Measurements from ENCODE around the gene ASCC1. TPM values are rescaled to one million over a fixed set of nuclear protein-coding genes. Genes with fewer than 3 reads are reported as not detected.
"Not testable (repeated sequence)": the region's sequence is repeated elsewhere in the genome, so short reads cannot be mapped to it uniquely, and the experiment has no call there.

ASCC1 gene
- polyA plus RNA-seq, 2 of the 4 experiments (the other 2 are of a cell fraction): 56.5 to 82.3 TPM

DNA sequence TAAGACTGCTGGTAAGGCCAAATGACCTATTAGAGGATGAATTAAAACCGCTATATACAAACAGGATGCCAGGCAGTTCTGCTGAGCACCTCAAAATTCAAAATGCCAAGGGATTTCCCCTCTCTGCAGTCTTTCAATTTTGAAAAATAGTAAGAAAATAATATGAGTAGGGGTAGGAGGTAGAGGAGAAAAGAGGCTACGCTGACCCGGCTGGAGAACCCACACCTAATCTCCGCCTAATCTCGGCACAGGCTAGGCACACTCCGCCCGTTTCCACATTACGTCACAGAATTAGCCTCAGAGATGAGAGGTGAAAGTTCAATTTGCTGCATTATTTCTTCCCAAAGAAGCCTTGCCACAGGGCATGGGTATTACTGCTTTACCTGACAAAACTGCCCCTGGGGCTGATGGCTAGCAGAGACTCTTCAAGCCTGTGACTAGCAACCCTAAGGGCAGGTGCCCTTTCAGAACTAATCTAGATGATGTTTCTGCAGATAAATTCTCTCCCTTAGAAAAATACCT is 106.4 kb downstream of the ASCC1 start:
- TF ChIP-seq, protein P1, sequence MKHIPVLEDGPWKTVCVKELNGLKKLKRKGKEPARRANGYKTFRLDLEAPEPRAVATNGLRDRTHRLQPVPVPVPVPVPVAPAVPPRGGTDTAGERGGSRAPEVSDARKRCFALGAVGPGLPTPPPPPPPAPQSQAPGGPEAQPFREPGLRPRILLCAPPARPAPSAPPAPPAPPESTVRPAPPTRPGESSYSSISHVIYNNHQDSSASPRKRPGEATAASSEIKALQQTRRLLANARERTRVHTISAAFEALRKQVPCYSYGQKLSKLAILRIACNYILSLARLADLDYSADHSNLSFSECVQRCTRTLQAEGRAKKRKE (CRISPR knock-in tag; IDR thresholded peaks at IDR 0.05; ENCODE audit: low read depth): no peak
- TF ChIP-seq TP53 (CRISPR knock-in tag; IDR thresholded peaks at IDR 0.05) (no peak), RCOR1 (IDR thresholded peaks at IDR 0.05; ENCODE audit: low read depth, low read length) (no peak), ESRRA (IDR thresholded peaks at IDR 0.05; ENCODE audit: borderline replicate concordance, low read length) (no peak), ZFP36 (IDR thresholded peaks at IDR 0.05; ENCODE audit: borderline replicate concordance, partially characterized antibody) (no peak)
- TF ChIP-seq, protein P2, sequence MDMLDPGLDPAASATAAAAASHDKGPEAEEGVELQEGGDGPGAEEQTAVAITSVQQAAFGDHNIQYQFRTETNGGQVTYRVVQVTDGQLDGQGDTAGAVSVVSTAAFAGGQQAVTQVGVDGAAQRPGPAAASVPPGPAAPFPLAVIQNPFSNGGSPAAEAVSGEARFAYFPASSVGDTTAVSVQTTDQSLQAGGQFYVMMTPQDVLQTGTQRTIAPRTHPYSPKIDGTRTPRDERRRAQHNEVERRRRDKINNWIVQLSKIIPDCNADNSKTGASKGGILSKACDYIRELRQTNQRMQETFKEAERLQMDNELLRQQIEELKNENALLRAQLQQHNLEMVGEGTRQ (IDR thresholded peaks at IDR 0.05): no peak
- TF ChIP-seq, protein P3, sequence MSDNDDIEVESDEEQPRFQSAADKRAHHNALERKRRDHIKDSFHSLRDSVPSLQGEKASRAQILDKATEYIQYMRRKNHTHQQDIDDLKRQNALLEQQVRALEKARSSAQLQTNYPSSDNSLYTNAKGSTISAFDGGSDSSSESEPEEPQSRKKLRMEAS (IDR thresholded peaks at IDR 0.05): no peak
- H3K4me1 ChIP-seq: peaks cover 24% of the 10 kb centered on the region
- 0 out of 3 replicates have a peak overlapping the region, but pooled peaks have one; percentile 4 for H3K4me2 ChIP-seq
- ChIA-PET POLR2A (no interaction called here), CTCF (interaction anchor here (2.0 kb wide), 1 partner anchor 61 kb away, joined by 5 read pairs; no protein-coding TSS in a partner anchor)
- no peak overlapping the region for H3K27ac ChIP-seq
- FAIRE-seq (no peak), ATAC-seq (no peak), DNase-seq (ENCODE audit: low read depth in 1 of 2, low spot score in 1 of 2) (no peak)
- WGBS (ENCODE audit: missing lambda C conversion rate): 86% methylated on average over 8 of the region's 8 CpGs
- no peak overlapping the region for H3K4me3 ChIP-seq
- no peaks in the 10 kb centered on the region for H3K9me3 ChIP-seq

DNA sequence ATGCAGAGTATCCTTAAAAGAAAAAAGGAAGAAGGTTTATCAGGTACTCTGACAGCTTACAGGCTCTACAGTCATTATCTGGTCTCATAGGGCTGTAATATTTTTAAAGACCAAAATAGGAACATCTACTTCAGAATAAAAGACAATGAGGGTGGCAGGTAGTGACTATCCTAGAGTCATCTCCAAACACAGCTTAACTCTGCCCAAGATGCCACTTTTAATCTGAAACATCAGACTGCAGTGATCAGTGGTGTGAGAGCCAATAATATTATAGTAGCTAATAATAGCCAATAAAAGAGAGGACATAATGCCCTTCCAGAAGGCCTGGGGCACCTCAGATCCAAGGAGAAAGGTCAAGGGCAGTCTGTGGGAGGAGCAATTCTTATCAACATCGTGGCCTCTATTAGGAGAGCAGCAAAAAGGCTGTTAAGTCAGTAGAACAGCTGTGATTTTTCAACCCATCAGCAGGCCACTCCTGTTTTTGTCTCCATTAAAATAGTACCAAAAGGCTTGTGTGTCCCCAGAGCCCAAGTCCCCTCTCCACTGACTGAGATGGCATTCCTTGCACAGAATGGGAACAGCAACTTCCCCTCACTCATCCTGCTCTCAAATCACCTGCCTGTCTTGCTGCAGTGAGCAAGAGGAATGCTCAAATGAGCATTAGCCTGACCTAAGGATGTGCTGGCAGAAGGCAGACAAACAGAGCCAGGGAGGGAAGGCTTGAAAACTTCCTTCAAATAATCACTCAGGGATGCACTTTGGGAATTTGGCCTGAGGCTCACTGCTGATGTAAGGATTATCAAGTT is 107.0 kb downstream of the ASCC1 start:
- DNase-seq (ENCODE audit: low read depth in 1 of 2, low spot score in 1 of 2): no peak
- 33% methylated on average over 1 of the region's 1 CpG for WGBS (ENCODE audit: missing lambda C conversion rate)
- ATAC-seq: peak in 1 of 2 experiments; percentile 28; a peak in 1 of 6 replicates
- H3K4me3 ChIP-seq: no peak overlapping the region
- no peak for FAIRE-seq
- no peak for TF ChIP-seq MAZ (IDR thresholded peaks at IDR 0.05; ENCODE audit: borderline replicate concordance, low read depth, low read length)
- no peak for TF ChIP-seq HOXB5 (CRISPR knock-in tag; IDR thresholded peaks at IDR 0.05)
- TF ChIP-seq, protein P2 (IDR thresholded peaks at IDR 0.05): no peak
- TF ChIP-seq, protein P4, sequence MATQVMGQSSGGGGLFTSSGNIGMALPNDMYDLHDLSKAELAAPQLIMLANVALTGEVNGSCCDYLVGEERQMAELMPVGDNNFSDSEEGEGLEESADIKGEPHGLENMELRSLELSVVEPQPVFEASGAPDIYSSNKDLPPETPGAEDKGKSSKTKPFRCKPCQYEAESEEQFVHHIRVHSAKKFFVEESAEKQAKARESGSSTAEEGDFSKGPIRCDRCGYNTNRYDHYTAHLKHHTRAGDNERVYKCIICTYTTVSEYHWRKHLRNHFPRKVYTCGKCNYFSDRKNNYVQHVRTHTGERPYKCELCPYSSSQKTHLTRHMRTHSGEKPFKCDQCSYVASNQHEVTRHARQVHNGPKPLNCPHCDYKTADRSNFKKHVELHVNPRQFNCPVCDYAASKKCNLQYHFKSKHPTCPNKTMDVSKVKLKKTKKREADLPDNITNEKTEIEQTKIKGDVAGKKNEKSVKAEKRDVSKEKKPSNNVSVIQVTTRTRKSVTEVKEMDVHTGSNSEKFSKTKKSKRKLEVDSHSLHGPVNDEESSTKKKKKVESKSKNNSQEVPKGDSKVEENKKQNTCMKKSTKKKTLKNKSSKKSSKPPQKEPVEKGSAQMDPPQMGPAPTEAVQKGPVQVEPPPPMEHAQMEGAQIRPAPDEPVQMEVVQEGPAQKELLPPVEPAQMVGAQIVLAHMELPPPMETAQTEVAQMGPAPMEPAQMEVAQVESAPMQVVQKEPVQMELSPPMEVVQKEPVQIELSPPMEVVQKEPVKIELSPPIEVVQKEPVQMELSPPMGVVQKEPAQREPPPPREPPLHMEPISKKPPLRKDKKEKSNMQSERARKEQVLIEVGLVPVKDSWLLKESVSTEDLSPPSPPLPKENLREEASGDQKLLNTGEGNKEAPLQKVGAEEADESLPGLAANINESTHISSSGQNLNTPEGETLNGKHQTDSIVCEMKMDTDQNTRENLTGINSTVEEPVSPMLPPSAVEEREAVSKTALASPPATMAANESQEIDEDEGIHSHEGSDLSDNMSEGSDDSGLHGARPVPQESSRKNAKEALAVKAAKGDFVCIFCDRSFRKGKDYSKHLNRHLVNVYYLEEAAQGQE (IDR thresholded peaks at IDR 0.05): no peak
- no peak for TF ChIP-seq NR3C1 (IDR thresholded peaks at IDR 0.05)
- TF ChIP-seq SREBF2 (IDR thresholded peaks at IDR 0.05): no peak
- no peak for TF ChIP-seq JUNB (IDR thresholded peaks at IDR 0.05)
- TF ChIP-seq RNF2 (IDR thresholded peaks at IDR 0.05; ENCODE audit: borderline replicate concordance, low read depth): no peak
- TF ChIP-seq RFX5 (IDR thresholded peaks at IDR 0.05): no peak
- TF ChIP-seq HEYL (CRISPR knock-in tag; IDR thresholded peaks at IDR 0.05): no peak
- TF ChIP-seq EHMT2 (IDR thresholded peaks at IDR 0.05; ENCODE audit: low read depth): no peak
- TF ChIP-seq, protein P5, sequence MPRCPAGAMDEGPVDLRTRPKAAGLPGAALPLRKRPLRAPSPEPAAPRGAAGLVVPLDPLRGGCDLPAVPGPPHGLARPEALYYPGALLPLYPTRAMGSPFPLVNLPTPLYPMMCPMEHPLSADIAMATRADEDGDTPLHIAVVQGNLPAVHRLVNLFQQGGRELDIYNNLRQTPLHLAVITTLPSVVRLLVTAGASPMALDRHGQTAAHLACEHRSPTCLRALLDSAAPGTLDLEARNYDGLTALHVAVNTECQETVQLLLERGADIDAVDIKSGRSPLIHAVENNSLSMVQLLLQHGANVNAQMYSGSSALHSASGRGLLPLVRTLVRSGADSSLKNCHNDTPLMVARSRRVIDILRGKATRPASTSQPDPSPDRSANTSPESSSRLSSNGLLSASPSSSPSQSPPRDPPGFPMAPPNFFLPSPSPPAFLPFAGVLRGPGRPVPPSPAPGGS (IDR thresholded peaks at IDR 0.05): no peak
- TF ChIP-seq RCOR1 (IDR thresholded peaks at IDR 0.05; ENCODE audit: low read depth, low read length): no peak
- TF ChIP-seq MYC (IDR thresholded peaks at IDR 0.05; ENCODE audit: borderline replicate concordance, low read length): no peak
- no peak for TF ChIP-seq ESRRA (IDR thresholded peaks at IDR 0.05; ENCODE audit: borderline replicate concordance, low read length)
- no peaks in the 10 kb centered on the region for H3K9me3 ChIP-seq
- 0 out of 3 replicates have a peak overlapping the region, but pooled peaks have one; percentile 4 for H3K4me2 ChIP-seq
- CTCF ChIA-PET: interaction anchor here (1.2 to 2.2 kb wide), 5 partner anchors 10 to 60 kb away, joined by 3 to 9 read pairs (median 5); no protein-coding TSS in a partner anchor
- no peak overlapping the region for H3K27ac ChIP-seq
- POLR2A ChIA-PET: no interaction called here
- peaks cover 24% of the 10 kb centered on the region for H3K4me1 ChIP-seq

DNA sequence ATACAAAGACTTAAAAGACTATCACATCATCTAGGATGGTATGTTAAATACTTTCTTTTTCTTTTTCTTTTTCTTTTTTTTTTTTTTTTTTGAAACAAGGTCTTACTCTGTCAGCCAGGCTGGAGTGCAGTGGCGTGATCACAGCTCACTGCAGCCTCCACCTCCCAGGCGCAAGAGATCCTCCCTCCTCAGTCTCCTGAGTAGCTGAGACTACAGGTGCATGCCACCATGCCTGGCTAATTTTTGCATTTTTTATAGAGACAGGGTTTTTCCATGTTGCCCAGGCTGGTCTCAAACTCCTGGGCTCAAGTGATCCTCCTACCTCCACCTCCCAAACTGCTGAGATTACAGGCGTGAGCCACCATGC is 108.1 kb downstream of the ASCC1 start:
- ATAC-seq; FAIRE-seq; H3K4me3 ChIP-seq; H3K9me3 ChIP-seq; DNase-seq (ENCODE audit: low read depth in 1 of 2, low spot score in 1 of 2); POLR2A ChIA-PET; H3K27ac ChIP-seq: not testable (repeated sequence)
- H3K4me2 ChIP-seq: peak overlapping the region; percentile 47; the same call in 1 of the 3 replicates
- WGBS (ENCODE audit: missing lambda C conversion rate): 98% methylated on average over 3 of the region's 3 CpGs
- CTCF ChIA-PET: interaction anchor here (1.1 to 2.2 kb wide), 6 partner anchors 11 to 59 kb away, joined by 3 to 9 read pairs (median 4); no protein-coding TSS in a partner anchor
- peaks cover 24% of the 10 kb centered on the region for H3K4me1 ChIP-seq
